HG02973 (cell line): ENCODE results near the gene CYP39A1.

Experiments
- ATAC-seq: cut with Tn5 transposase; IDR thresholded peaks from one replicate; pipeline ENCODE4 v1.9.1; 2021; ENCODE audit warnings: moderate library complexity; ENCODE audit not compliant: unreplicated experiment

The CYP39A1 gene, protein sequence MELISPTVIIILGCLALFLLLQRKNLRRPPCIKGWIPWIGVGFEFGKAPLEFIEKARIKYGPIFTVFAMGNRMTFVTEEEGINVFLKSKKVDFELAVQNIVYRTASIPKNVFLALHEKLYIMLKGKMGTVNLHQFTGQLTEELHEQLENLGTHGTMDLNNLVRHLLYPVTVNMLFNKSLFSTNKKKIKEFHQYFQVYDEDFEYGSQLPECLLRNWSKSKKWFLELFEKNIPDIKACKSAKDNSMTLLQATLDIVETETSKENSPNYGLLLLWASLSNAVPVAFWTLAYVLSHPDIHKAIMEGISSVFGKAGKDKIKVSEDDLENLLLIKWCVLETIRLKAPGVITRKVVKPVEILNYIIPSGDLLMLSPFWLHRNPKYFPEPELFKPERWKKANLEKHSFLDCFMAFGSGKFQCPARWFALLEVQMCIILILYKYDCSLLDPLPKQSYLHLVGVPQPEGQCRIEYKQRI

DNA sequence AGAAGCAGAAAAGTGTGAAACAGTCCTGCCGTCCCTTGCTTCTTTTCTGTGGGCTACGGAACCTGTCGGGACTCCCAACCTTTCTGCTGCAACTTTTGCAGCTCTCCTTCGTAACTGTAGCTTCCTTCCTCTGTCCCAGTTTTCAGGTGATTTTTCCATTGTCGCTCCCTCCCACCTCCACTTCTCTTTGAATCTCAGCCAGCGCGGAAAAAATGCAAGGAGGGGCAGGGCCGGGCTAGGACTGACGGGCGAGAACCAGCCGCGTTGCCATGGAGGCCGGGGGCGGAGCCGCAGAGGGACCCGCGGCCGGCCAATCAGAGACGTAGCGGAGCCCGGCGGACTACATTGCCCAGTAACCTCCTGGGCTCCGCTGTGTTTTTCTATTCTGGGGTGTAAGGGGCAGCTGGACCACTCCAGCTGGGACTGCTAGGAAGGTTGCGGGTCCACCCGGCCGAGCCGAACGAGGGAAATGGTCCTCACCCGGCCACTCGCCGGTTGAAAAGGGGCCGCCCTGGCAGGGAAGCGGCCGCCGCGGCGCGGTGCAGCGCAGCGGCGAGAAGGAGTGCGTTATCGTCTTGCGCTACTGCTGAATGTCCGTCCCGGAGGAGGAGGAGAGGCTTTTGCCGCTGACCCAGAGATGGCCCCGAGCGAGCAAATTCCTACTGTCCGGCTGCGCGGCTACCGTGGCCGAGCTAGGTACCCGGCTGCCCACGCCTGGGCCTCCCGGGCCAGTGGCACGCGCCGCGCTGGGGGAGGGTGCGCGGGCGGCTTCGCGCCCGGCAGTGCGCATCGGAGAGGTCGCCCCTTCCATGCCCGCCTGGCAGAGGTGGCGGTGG lies at the start of gene CYP39A1, which contains the start of gene SLC25A27:
CYP39A1 (minus strand) TSS at position 216 of the 836 bp plus-strand sequence. CDS start 236 bp downstream, outside the sequence.
SLC25A27 (plus strand) TSS at position 373 of the 836 bp plus-strand sequence; CDS start at position 591, 218 bp downstream.
- peak; percentile 100 for ATAC-seq

DNA sequence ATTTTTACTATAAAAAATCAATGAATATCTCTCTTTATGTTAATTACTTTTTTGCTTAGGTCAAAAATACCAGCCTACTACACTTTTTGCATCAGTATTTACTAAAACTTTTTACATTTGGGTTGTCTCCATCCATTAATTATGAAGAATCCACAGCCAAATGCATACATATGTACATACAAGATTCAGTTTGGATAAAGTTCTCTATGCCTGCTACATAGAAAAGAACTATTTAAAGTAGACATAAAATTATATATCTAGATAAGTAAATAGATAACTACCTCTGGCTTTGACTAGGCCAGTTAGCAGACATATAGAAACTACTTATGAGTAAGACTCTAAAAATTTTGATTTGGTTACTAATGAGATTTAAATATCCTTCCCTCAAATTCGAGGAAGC lies 47.4 kb upstream of the CYP39A1 start:
- ATAC-seq, result no peak

DNA sequence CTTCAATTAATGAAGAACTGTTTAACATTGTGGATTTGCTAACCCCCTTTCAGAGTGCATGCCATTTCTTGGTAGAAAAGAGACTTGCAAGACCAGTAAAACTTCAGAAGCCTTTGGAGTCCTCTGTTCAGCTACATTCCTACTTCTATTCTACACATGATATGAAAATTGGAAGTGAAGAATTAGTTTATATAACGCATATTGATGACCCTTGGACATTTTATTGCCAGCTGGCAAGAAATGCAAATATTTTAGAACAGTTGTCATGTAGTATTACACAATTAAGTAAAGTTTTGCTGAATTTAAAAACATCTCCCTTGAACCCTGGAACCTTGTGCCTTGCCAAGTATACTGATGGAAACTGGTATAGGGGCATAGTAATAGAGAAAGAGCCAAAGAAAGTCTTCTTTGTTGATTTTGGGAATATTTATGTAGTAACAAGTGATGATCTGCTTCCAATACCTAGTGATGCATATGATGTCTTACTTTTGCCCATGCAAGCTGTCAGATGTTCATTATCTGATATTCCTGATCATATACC lies 38.4 kb upstream of the CYP39A1 start:
- ATAC-seq, result no peak

DNA sequence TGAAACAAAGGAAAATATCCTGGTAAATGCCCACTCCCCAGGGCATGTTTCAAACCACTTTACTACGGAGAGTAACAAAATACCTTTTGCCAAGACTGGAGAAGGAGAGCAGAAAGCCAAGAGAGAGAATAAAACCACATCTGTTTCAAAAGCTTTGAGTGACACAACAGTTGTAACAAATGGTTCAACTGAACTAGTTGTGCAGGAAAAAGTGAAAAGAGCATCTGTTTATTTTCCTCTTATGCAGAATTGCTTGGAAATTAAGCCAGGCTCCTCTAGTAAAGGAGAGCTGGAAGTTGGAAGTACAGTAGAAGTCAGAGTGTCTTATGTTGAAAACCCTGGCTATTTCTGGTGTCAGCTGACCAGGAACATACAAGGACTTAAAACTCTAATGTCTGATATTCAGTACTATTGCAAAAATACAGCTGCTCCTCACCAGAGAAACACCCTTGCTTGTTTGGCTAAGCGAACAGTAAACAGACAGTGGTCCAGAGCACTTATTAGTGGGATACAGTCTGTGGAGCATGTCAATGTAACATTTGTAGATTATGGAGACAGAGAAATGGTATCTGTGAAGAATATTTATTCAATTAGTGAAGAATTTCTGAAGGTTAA lies 37.6 kb upstream of the CYP39A1 start:
- no peak for ATAC-seq

DNA sequence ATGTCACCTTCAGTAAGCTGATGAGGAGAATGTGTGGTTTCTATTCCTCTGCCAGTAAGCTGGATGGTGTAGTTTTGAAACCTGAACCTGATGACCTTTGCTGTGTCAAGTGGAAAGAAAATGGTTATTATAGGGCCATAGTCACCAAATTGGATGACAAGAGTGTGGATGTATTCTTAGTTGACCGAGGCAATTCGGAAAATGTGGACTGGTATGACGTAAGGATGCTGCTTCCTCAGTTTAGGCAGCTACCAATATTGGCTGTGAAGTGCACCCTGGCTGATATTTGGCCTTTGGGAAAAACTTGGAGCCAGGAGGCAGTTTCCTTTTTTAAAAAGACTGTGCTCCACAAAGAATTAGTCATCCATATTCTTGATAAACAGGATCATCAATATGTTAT lies 37.0 kb upstream of the CYP39A1 start:
- no peak for ATAC-seq

DNA sequence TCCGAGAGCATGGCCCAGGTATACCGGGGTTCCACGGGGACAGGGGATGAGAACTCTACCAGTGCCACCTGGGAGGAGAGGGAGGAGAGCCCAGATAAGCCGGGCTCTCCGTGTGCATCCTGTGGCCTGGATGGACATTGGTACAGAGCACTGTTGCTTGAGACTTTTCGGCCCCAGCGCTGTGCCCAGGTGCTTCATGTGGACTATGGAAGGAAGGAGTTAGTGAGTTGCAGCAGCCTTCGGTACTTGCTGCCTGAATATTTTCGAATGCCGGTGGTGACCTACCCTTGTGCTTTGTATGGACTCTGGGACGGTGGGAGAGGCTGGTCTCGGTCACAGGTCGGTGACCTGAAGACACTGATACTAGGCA lies 36.3 kb upstream of the CYP39A1 start:
- ATAC-seq, result no peak

DNA sequence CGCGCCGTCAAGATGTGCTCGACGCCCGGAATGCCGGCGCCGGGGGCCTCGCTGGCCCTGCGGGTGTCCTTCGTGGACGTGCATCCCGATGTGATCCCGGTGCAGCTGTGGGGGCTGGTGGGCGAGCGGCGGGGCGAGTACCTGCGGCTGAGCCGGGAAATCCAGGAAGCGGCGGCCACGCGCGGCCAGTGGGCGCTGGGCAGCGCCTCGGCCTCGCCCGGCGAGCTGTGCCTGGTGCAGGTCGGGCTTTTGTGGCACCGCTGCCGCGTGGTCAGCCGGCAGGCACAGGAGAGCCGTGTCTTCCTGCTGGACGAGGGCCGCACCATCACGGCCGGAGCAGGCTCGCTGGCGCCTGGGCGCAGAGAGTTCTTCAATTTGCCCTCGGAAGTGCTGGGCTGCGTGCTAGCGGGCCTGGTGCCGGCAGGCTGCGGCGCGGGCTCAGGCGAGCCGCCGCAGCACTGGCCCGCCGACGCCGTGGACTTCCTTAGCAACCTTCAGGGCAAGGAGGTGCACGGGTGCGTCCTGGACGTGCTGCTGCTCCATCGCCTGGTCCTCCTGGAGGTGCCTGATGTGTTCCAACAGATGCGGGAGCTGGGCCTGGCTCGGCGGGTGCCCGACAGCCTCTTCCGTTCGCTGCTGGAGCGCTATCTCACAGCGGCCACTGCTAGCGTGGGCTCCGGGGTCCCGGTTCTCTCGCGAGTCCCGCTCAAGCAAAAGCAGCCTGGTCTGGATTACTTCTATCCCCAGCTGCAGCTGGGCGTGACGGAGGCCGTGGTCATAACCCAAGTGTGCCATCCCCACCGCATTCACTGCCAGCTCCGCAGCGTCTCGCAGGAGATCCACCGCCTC lies 35.7 kb upstream of the CYP39A1 start:
- ATAC-seq, result no peak

DNA sequence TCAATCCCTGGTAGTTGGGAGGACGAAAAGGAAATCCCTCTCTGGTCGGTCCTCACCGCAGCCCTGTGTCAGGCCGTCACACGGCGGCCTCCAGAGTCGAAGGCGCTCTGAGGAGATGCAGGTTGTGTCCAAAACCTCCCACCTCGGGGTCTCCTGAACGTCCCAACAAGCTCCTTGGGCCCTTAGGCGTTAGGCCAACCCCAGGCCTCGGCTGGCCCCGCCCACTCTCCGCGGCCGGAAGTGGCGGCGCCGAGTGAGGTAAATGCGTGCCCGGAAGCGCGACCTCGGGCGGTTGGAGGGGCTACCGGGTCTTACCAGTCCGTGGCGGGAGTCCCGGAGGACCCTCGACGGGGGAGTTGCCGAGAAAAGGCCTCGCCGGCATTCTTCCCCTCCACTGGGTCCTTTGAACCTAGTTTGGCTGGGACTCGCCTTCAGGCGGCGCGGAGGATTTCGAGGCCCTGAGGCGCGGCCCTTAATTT lies 35.0 kb upstream of the CYP39A1 start, which contains the start of gene TDRD6:
TDRD6 (plus strand) TSS at position 267 of the 479 bp plus-strand sequence. CDS start 244 bp downstream, outside the sequence.
- ATAC-seq, result no peak

DNA sequence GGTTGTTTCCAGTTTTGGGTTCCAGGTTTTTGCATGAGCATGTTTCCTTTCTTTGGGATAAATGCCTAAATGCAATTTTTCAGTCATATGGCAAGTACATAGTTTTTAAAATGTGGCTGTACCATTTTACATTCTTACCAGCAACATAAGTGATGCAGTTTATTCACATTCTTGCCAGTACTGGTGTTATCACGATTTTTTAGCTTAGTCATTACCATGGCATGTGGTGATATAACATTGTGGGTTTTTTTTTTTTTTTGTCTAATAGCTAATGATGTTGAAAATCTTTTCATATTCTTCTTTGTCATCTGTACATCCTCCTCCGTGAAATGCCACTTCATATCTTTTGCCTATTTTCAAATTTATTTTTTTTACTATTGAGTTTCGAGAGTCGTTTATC lies 32.2 kb upstream of the CYP39A1 start:
- no peak for ATAC-seq

DNA sequence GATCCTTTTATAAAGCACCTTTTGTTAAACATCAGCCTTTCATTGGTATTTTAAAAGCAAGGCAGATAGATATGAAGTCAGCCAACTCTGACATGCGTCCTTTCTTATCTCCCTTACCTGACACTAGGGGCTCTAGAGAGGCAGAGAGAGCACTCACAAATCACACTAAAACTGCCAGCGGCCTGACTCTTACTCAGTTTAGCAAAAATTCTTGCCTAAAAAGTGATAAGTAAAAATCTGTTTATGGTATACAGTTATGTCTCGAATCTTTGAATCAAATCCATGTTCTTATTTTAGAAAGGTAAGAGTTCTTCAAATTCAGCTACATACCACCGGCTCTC lies 24.7 kb upstream of the CYP39A1 start:
- ATAC-seq, result no peak

DNA sequence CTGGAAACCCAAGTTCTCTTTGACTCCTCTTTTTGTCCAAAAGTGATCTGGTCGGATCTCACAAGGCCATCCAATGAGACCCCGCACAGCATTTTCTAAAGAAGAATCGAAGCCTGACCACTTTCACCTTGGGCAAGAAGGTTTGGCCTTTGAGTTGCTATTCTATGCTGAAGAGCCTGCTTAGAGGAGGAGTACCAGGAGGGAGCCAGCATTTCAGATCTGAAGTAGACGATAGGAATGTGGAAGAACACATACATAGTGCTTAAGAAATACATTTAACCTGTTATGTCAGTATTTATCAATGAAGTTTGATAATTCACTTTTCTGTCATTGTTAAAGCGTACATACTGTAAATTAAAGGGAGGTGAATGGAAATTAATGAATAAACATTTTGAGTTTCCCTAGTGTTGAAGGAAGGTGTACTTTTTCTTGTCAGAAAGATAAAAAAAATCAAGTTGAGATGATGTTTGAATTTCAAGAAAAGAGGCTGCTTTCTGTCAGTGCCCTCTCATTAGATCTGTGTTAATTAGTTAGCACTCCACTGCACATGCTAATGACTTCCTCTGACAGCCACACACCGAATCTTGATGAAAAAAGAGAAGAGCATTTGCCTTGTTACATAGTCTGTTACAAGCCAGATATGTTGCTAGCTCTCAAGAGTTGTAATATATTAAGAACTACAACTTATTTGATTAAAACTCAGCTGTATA lies 24.1 kb upstream of the CYP39A1 start:
- ATAC-seq, result no peak

DNA sequence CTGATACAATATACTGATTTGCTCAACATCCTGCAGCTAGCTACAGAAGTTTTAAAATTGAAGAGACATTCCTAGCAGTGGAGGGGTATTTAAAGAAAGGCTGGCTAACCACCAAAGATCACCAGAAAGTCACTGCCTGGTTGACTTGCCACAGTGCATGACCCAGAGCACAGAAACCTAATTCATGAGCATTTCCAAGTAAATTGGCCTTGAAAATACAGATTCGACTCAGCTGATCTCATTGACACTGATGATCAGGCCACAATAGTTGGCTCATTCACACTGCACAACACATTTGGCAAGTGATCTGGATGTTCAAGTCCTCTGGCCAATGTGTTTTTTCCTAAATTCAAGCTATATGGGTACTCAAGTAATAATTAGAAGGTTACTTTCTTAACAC lies 21.8 kb upstream of the CYP39A1 start:
- ATAC-seq, result no peak

DNA sequence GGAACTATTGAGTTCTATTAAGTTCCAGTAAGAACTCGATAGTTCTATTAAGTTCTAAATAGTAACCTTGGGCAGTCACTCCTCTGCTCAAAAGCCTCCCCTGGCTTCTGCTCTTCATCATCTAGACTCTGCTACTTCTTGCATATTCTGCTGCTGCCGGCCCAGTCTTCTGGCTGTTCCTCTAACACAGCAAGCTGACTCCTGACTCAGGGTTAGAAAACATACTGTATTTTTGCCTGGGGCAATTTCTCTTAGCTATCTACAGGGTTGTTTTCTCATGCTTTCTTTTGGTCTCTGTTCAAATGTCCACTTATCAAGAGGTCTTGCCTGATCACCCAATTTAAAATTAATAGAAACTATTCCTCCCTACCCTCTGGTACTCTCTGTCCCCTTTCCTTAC lies 14.8 kb upstream of the CYP39A1 start:
- no peak for ATAC-seq

DNA sequence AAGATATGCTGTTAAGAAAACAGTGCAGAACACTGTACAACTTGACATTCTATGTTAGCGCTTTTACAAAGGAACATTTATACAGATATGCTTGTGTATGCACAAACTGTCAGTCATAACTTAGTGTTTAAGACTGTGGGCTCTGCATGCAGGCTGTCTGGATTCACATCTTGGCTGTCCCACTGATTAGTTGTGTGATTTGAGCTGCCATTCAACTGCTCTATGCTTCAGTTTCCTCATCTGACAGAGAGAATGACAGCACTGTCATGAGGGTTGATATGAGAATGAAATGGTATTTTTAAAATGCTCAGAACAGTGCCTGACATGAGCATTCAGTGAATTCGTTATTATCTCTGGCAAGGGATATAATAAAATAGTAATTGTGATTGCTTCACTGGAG lies 8.9 kb upstream of the CYP39A1 start:
- ATAC-seq, result no peak

DNA sequence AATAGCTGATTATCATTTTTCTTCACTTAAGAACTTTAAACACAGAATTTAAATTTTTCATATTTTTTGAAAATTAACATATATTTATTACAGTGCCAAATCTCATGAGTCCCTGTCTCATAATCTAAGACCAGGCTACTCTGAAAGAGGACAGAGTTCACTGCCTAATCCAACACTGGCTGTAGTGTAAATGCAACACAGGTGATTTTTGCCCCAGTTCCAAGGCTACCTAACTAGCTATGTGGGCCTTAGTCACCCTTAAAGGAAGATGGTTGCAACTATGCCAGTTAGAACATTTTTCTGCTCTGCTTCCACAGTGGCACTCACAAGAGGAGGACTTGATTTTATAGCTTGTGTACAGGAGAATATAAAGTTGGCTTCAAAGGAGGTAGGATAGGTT lies 5.0 kb upstream of the CYP39A1 start:
- no peak for ATAC-seq

DNA sequence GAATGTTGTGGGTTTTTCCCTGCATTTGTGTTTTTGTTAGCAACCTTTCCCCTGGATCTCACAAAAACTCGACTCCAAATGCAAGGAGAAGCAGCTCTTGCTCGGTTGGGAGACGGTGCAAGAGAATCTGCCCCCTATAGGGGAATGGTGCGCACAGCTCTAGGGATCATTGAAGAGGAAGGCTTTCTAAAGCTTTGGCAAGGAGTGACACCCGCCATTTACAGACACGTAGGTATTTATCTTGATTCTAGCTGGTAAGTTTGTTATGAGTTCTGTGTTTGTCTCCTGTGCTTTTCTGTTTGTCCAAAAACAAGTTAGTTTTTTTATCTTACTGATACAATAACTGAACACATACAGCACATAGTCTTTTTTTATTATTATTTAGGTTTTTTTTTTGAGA lies 3.2 kb upstream of the CYP39A1 start:
- no peak for ATAC-seq

DNA sequence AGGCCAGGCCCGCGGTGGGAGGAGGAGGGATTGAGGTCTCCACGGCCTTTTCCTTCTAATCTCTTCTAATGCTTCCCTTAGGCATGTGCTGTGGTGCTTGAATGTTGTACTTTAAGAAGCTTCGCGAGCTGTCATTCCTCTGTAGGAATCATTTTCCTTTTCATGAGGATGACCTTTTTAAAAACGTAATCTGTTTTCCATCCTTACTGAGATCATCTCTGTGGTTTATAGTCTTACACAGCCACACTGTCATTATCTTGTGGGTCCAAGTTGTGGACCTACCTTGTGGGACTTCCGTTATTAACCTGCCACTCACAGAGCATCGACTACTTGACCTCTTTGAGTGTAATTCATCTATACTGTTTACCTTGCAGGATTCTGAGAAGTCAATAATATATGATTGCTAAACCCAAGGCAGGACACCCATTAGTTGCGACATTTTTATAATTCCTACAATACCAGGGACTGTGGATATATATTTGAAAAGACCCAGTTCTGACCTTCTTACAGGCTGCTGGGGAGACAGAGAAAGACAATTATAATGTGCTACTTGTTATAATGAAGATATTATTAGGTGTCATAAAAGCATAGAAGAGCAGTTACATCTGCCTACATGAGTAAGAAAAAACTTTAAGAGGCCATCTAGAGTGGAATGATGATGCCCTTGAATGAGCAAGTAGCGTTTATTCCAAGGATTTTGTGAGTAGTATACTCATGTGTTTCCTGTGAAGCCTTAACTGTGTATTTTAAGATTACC lies 999 bp upstream of the CYP39A1 start:
- ATAC-seq, result peak; percentile 1

DNA sequence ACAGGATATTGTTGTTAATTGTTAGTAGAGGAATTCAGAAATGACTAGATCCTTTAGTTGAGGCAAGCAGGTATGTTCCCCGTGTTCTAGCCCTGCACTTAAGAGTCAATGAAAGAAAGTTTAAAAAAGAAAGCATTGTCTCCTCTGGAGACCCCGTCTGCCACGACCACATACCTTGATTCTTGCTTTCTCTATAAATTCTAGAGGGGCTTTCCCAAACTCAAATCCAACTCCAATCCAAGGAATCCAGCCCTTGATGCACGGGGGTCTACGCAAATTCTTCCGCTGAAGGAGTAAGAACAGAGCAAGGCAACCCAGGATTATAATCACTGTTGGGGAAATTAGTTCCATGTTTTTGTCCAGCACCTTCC lies 401 bp downstream of the CYP39A1 start:
- ATAC-seq, result no peak

DNA sequence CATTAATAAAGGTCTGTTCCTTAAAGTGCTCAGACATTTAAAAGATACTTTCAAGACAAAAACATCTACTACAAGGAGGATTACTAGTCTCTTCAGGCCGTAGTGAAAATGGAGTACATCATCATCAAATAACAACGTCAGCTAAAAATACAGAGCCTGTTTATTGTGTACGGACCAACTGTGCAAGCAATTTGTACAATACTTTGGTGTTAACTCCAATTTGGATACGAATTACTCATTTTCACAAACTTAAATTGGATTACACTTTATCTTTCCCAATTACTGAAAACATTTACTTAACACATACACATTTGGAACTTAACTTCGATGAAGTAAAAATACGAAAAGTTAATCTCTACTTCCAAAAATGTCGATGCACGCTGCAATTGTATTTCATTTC lies 802 bp downstream of the CYP39A1 start:
- ATAC-seq, result no peak
